GM12878 (cell line): ENCODE measurements around the gene CNTNAP5. TPM values are rescaled to one million over a fixed set of nuclear protein-coding genes. Genes with fewer than 3 reads are reported as not detected.

Experiments
- ATAC-seq: fragments of 200-7000 bp; cut with Tn5 transposase; 3 replicates; pipeline ENCODE4 v1.9.1; 2020; ENCODE audit warnings: mild to moderate bottlenecking, moderate library complexity
- BruUV-seq: library from RNA; stranded (reverse); fragments of 400-500 nt; replicated peaks from 2 replicates; lab custom pipeline; 2021; lab: Mats Ljungman, UMichigan
- CTCF ChIA-PET: fragments of 300-600 bp; sonication (Branson Sonifier 250); formaldehyde crosslinking; extraction: SDS; loops from one replicate; lab custom pipeline; 2021; ENCODE audit warnings: inconsistent platforms; lab: Yijun Ruan, JAX
- POLR2A ChIA-PET: fragments of 350-600 bp; formaldehyde crosslinking; extraction: SDS; loops from one replicate; lab custom pipeline; 2021; ENCODE audit warnings: inconsistent platforms; lab: Charles Lee
- RAD21 ChIA-PET: fragments of 300-600 bp; sonication (Branson Sonifier 250); formaldehyde crosslinking; loops from one replicate; lab custom pipeline; 2023; ENCODE audit warnings: antibody characterized with exemption; ENCODE audit not compliant: unreplicated experiment; lab: Charles Lee
- SMC1A ChIA-PET: fragments of 300-600 bp; sonication (Branson Sonifier 250); formaldehyde crosslinking; loops from one replicate; lab custom pipeline; 2023; ENCODE audit not compliant: unreplicated experiment, uncharacterized antibody; lab: Charles Lee
- DNase-seq: peaks from one replicate; pipeline ENCODE4 v3.0.0-alpha.2; 2011; ENCODE audit warnings: low read depth, low spot score
- FAIRE-seq: peaks from 3 replicates; lab custom pipeline; 2011; peaks lifted over from hg19 to GRCh38; lab: Jason Lieb, UNC
- H2AFZ ChIP-seq: 2 replicates; pipeline ENCODE4 v1.6.0; 2011; ENCODE audit warnings: low read depth, low read length, control low read depth; ENCODE audit not compliant: control insufficient read depth
- H3K27ac ChIP-seq: 2 replicates; pipeline ENCODE4 v1.5.1; 2011; ENCODE audit warnings: control low read depth; ENCODE audit not compliant: control insufficient read depth, insufficient read depth
- H3K27me3 ChIP-seq, 2 experiments: replicated peaks in 1 of 2; 2 replicates each; pipeline versions ENCODE4 v1.6.0 to v1.6.1; 2011; ENCODE audit warnings: low read length in 1 of 2; ENCODE audit not compliant: control insufficient read depth in 2 of 2, insufficient read depth in 2 of 2
- H3K36me3 ChIP-seq, 2 experiments: 2 replicates each; pipeline ENCODE4 v1.5.1; 2011; ENCODE audit warnings: low read length in 1 of 2; ENCODE audit not compliant: control insufficient read depth in 2 of 2, insufficient read depth in 2 of 2
- H3K4me1 ChIP-seq: 2 replicates; pipeline ENCODE4 v1.6.1; 2011; ENCODE audit warnings: mild to moderate bottlenecking, low read length, moderate library complexity, mixed read lengths; ENCODE audit not compliant: control insufficient read depth, insufficient read depth
- H3K4me2 ChIP-seq: 2 replicates; pipeline ENCODE4 v1.6.0; 2011; ENCODE audit warnings: control low read depth; ENCODE audit not compliant: control insufficient read depth, insufficient read depth
- H3K4me3 ChIP-seq: fragments of 200-600 bp; sonication (generic); 2 replicates; pipeline ENCODE4 v1.5.1; 2016
- H3K79me2 ChIP-seq: 2 replicates; pipeline ENCODE4 v1.6.0; 2011; ENCODE audit warnings: low read length; ENCODE audit not compliant: control insufficient read depth, insufficient read depth
- H3K9ac ChIP-seq: 2 replicates; pipeline ENCODE4 v1.8.0; 2011; ENCODE audit warnings: low read length, control low read depth, mixed read lengths; ENCODE audit not compliant: control insufficient read depth, insufficient read depth
- H3K9me3 ChIP-seq: replicated peaks from 3 replicates; pipeline ENCODE4 v1.5.1; 2011; ENCODE audit warnings: mild to moderate bottlenecking, low read length; ENCODE audit not compliant: control insufficient read depth, insufficient read depth
- H4K20me1 ChIP-seq: 2 replicates; pipeline ENCODE4 v1.6.0; 2011; ENCODE audit not compliant: control insufficient read depth, insufficient read depth
- ATF2 ChIP-seq: IDR thresholded peaks from 2 replicates; pipeline ENCODE4 v1.6.1; 2012; ENCODE audit warnings: low read length, inconsistent platforms
- ATF3 ChIP-seq: IDR thresholded peaks from 2 replicates; pipeline ENCODE4 v1.6.1; 2011; ENCODE audit warnings: low read depth, mild to moderate bottlenecking, low read length, moderate library complexity, borderline replicate concordance; ENCODE audit errors: extremely low read depth
- BCL3 ChIP-seq: IDR thresholded peaks from 2 replicates; pipeline ENCODE4 v1.6.1; 2011; ENCODE audit warnings: borderline replicate concordance, low read depth, mild to moderate bottlenecking, moderate library complexity, low read length; ENCODE audit not compliant: insufficient read depth, poor library complexity, severe bottlenecking
- BRCA1 ChIP-seq: IDR thresholded peaks from 2 replicates; pipeline ENCODE4 v1.6.1; 2011; ENCODE audit warnings: low read depth, low read length, improper control_type of control experiment
- CBFB ChIP-seq: IDR thresholded peaks from 2 replicates; pipeline ENCODE4 v1.6.1; 2016; ENCODE audit warnings: antibody characterized with exemption, low read depth
- CREB1 ChIP-seq: IDR thresholded peaks from 2 replicates; pipeline ENCODE4 v1.6.1; 2012; ENCODE audit warnings: low read depth, mild to moderate bottlenecking, inconsistent platforms
- HCFC1 ChIP-seq: fragments of 150-350 bp; IDR thresholded peaks from 2 replicates; pipeline ENCODE4 v1.6.1; 2014; ENCODE audit warnings: low read length
- JUNB ChIP-seq: IDR thresholded peaks from 2 replicates; pipeline ENCODE4 v1.6.1; 2016; ENCODE audit warnings: antibody characterized with exemption, mild to moderate bottlenecking
- KLF5 ChIP-seq: fragments of 450-650 bp; IDR thresholded peaks from 2 replicates; pipeline ENCODE4 v1.6.1; 2014; ENCODE audit warnings: mild to moderate bottlenecking; ENCODE audit not compliant: partially characterized antibody
- MYB ChIP-seq: fragments of 150-350 bp; IDR thresholded peaks from 2 replicates; pipeline ENCODE4 v1.6.1; 2014; ENCODE audit warnings: mild to moderate bottlenecking, low read depth, low read length, borderline replicate concordance
- MYC ChIP-seq: IDR thresholded peaks from 2 replicates; pipeline ENCODE4 v1.6.1; 2011; ENCODE audit warnings: mild to moderate bottlenecking, low read length, moderate library complexity, inconsistent platforms; ENCODE audit not compliant: insufficient read depth, insufficient replicate concordance, insufficient read length, severe bottlenecking
- NRF1 ChIP-seq: conservative IDR thresholded peaks from 2 replicates; pipeline ENCODE4 v1.6.1; 2011; ENCODE audit warnings: mild to moderate bottlenecking, low read depth, low read length, improper control_type of control experiment
- RBBP5 ChIP-seq: fragments of 200-600 bp; sonication (generic); conservative IDR thresholded peaks from 2 replicates; pipeline ENCODE4 v1.6.1; 2016
- TCF3 ChIP-seq: IDR thresholded peaks from 2 replicates; pipeline ENCODE4 v1.6.1; 2012; ENCODE audit warnings: low read depth, mild to moderate bottlenecking, low read length, borderline replicate concordance; ENCODE audit not compliant: insufficient read depth
- ZNF24 ChIP-seq: fragments of 450-650 bp; IDR thresholded peaks from 2 replicates; pipeline ENCODE4 v1.6.1; 2017; ENCODE audit warnings: antibody characterized with exemption, mild to moderate bottlenecking
- WGBS: methylation state at CpG from one replicate; pipeline ENCODE4 v1.1.6; 2016; ENCODE audit warnings: low lambda C conversion rate; ENCODE audit not compliant: insufficient replicate concordance, insufficient coverage; ENCODE audit errors: missing lambda C conversion rate; 5-methylcytosine and 5-hydroxymethylcytosine counted together
- in situ Hi-C: fragments of 300-500 bp; cut with MboI; formaldehyde crosslinking; loops from 9 replicates; pipeline ENCODE4 v1.14.3; 2018; ENCODE audit warnings: mixed read lengths
- intact Hi-C: fragments of 100-400 bp; cut with micrococcal nuclease; formaldehyde crosslinking; loops from one replicate; pipeline ENCODE4 v1.14.2; 2022; ENCODE audit not compliant: unreplicated experiment
- polyA plus RNA-seq, 11 experiments: library from polyadenylated mRNA; depleted of rRNA in 4 of 11; unstranded in 6 of 11; stranded (reverse) in 5 of 11; fragments of >200 nt; fragmentation: Nextera tagmentation in 4 of 11; fragmentation: Illumina TruSeq in 1 of 11; extraction: Ambion mirVana in 4 of 11; extraction: Trizol in 1 of 11; gene quantifications; 1 replicate in 1 of 11; 2 replicates in 10 of 11; pipeline versions ENCODE4 v1.2.1 to v1.2.3, GENCODE V29; 2011 to 2016; ENCODE audit warnings: inconsistent platforms in 2 of 11, missing spikeins in 2 of 11, low read depth in 1 of 11
- total RNA-seq, 4 experiments: library from RNA; depleted of rRNA in 3 of 4; stranded (reverse); fragments of >200 nt in 3 of 4; fragmentation: Illumina TruSeq in 1 of 4; extraction: Trizol in 1 of 4; gene quantifications; 2 replicates each; pipeline versions ENCODE4 v1.2.1 to v1.2.3, GENCODE V29; 2013 to 2021

The CNTNAP5 gene
- total and polyA plus RNA-seq, 10 of the 15 experiments (the other 5 are each of a cell fraction or from before 2014, with no cell fraction given) = not detected

- no peak for TF ChIP-seq ZNF24
- TF ChIP-seq JUNB = no peak
- no peak for TF ChIP-seq HCFC1
Observed at GRCh38 chr2:124328397-124328796, 303.3 kb downstream of the CNTNAP5 start (continued).

DNA sequence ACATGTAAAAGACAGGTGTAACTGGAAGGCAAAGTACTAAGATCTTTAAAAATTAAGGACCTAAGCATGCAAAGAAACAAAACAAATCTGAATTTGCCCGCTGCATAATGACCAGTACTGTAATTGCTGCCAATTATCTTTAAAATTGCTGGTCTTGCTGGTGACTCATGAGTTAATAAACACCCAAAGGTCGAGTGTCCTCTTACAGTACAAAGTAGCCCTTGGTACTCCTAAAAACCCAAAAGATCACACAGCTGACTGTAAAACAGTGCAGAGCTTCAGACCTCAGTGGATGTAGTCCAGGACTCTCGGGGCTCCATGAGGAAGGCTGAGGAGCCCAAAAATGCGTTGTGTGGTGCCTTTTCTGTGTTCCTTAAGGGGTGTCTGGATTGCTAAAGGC is 308.7 kb downstream of the CNTNAP5 start:
- Histone ChIP-seq H2AFZ (no peak overlapping the region), H3K27me3 (no peaks in the 10 kb centered on the region), H3K4me1 (no peaks in the 10 kb centered on the region), H3K36me3 (no peaks in the 10 kb centered on the region), H3K9ac (no peak overlapping the region), H3K4me3 (no peak overlapping the region), H3K9me3 (no peaks in the 10 kb centered on the region), H3K4me2 (no peak overlapping the region), H3K79me2 (no peaks in the 10 kb centered on the region), H4K20me1 (no peaks in the 10 kb centered on the region), H3K27ac (no peak overlapping the region)
- no TSS peak for BruUV-seq
- ATAC-seq (no peak), DNase-seq (no peak), FAIRE-seq (no peak)
- WGBS = 0% methylated on average over 4 of the region's 4 CpGs
- TF ChIP-seq NRF1 (no peak), CREB1 (no peak)
- ChIA-PET SMC1A (no interaction called here), POLR2A (no interaction called here), RAD21 (no interaction called here), CTCF (no interaction called here)
- intact Hi-C loops = no loop called here
- in situ Hi-C loops = no loop called here

DNA sequence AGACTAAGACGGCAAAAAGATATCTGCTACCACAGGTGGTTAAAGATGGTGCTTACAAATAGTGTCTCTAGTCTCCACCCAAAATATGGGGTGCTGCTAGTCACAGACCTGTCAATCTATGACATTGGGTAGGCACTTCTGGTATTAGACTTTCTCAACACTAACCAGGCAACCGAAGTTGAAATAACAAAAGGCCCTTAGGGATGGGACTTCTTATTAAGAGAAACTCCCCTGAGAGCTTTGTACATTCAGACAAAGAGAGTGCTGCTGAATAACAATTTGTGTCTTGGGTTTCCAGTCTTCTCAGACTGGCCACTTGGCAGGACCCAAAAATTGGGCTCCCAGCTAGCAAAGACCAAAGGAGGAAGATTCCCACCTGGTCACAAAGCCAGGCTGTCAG is 310.0 kb downstream of the CNTNAP5 start:
- WGBS = 50% methylated on average over 2 of the region's 2 CpGs
- DNase-seq (no peak), ATAC-seq (no peak), FAIRE-seq (no peak)
- Histone ChIP-seq H3K4me2 (no peak overlapping the region), H3K79me2 (no peaks in the 10 kb centered on the region), H3K9me3 (no peaks in the 10 kb centered on the region), H4K20me1 (no peaks in the 10 kb centered on the region), H3K27ac (no peak overlapping the region), H3K36me3 (no peaks in the 10 kb centered on the region), H3K4me3 (no peak overlapping the region), H3K27me3 (no peaks in the 10 kb centered on the region), H3K9ac (no peak overlapping the region), H2AFZ (no peak overlapping the region), H3K4me1 (no peaks in the 10 kb centered on the region)
- in situ Hi-C loops (no loop called here), intact Hi-C loops (no loop called here)
- ChIA-PET RAD21 (no interaction called here), POLR2A (no interaction called here), SMC1A (no interaction called here), CTCF (no interaction called here)
- BruUV-seq = no TSS peak
- TF ChIP-seq RBBP5 (no peak), BCL3 (no peak), MYB (no peak), CBFB (no peak), MYC (no peak), TCF3 (no peak), ATF3 (no peak), BRCA1 (no peak), ATF2 (no peak), KLF5 (no peak), JUNB (no peak)
